SU-DHL-6 (cell line): Measurements from ENCODE around the gene TTN.

Source experiments
- EZH2phosphoT487 ChIP-seq: fragments of 200-600 bp; sonication (generic), shearing (Covaris generic); conservative IDR thresholded peaks from 2 replicates; pipeline ENCODE4 v1.6.1; 2018; ENCODE audit warnings: mild to moderate bottlenecking, antibody characterized with exemption, low read length, moderate library complexity, mixed read lengths
- TF ChIP-seq, protein P1 (sequence below): fragments of 200-600 bp; sonication (generic); IDR thresholded peaks from one replicate; pipeline ENCODE4 v1.5.1; 2017; ENCODE audit warnings: antibody characterized with exemption, mild to moderate bottlenecking, low read length, moderate library complexity; ENCODE audit not compliant: insufficient read depth, poor library complexity, severe bottlenecking

DNA sequence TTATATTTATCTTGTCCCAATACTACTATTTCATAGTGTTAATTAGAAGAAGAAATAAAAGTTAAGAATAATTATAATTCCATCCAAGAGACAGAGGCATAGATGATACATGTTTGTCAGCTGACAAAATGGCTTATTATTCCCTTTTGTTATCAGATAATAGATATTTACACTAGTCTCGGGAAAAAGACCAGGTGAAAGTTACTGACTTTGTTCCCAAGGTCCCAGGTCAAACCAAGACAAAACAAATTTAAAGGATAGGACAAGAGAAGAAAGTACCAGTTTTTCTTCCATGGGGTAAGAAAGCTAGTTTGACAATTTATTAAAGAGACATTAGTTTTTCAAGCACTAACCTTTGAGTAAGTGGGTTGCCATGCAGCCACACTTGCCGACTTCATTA is 73.2 kb downstream of the TTN start:
- TF ChIP-seq, protein P1, sequence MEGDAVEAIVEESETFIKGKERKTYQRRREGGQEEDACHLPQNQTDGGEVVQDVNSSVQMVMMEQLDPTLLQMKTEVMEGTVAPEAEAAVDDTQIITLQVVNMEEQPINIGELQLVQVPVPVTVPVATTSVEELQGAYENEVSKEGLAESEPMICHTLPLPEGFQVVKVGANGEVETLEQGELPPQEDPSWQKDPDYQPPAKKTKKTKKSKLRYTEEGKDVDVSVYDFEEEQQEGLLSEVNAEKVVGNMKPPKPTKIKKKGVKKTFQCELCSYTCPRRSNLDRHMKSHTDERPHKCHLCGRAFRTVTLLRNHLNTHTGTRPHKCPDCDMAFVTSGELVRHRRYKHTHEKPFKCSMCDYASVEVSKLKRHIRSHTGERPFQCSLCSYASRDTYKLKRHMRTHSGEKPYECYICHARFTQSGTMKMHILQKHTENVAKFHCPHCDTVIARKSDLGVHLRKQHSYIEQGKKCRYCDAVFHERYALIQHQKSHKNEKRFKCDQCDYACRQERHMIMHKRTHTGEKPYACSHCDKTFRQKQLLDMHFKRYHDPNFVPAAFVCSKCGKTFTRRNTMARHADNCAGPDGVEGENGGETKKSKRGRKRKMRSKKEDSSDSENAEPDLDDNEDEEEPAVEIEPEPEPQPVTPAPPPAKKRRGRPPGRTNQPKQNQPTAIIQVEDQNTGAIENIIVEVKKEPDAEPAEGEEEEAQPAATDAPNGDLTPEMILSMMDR = no peak
- TF ChIP-seq EZH2phosphoT487 = no peak
